Measurements from ENCODE around the gene RGPD8.

The RGPD8 gene

DNA sequence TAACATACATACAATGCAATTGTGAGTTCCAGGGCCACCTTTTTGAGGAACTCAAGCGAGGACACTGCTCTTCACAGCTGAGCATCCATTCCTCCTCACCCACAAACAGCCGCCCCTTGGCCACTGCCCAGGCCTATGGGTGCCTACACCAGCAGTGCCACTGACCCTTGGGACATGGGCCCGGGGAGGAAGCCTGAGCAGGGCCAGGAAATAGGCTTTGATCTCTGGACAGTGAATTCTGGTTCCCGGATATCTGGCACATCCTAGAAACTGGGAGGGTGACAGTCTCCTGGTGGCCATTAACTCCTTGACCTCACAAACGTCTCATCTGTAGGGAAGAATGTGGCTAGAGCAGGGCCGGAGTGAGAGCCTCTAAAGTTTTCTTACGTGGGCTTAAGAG is 43.0 kb upstream of the RGPD8 start:
- no peak overlapping the region for H3K4me3 ChIP-seq (ENCODE audit: low read depth, low read length)
- TF ChIP-seq, protein P1, sequence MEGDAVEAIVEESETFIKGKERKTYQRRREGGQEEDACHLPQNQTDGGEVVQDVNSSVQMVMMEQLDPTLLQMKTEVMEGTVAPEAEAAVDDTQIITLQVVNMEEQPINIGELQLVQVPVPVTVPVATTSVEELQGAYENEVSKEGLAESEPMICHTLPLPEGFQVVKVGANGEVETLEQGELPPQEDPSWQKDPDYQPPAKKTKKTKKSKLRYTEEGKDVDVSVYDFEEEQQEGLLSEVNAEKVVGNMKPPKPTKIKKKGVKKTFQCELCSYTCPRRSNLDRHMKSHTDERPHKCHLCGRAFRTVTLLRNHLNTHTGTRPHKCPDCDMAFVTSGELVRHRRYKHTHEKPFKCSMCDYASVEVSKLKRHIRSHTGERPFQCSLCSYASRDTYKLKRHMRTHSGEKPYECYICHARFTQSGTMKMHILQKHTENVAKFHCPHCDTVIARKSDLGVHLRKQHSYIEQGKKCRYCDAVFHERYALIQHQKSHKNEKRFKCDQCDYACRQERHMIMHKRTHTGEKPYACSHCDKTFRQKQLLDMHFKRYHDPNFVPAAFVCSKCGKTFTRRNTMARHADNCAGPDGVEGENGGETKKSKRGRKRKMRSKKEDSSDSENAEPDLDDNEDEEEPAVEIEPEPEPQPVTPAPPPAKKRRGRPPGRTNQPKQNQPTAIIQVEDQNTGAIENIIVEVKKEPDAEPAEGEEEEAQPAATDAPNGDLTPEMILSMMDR (IDR thresholded peaks at IDR 0.05; ENCODE audit: low read depth, low read length, missing control alignments): no peak
- no peak for DNase-seq (ENCODE audit: low read depth)

DNA sequence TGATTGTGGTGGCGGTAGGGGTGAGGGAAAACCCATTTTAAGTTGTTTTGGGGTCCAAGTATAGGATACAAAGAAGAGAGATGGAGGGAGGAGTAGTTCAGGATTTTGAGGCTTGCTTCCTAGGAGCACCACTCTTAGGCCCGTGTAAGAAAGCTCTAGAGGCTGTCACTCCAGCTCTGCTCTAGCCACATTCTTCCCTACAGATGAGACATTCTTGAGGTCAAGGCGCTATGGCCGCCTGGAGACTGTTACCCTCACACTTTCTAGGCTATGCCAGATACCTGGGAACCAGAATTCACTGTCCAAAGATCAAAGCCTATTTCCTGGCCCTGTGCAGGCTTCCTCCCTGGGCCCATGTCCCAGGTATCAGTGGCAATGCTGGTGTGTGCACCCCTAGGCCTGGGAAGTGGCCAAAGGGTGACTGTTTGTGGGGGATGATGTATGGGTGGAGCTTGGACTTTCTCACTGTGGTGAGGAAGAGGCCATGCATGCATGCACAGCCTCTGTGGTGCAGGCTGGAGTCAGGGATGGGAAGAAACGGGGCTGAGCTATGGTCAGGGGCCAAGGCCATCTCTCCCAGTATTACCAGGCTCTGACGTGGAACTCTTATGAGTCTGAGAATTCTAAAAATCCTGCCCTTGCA is 41.5 kb upstream of the RGPD8 start:
- no peak overlapping the region for H3K4me3 ChIP-seq (ENCODE audit: low read depth, low read length)
- TF ChIP-seq, protein P1 (IDR thresholded peaks at IDR 0.05; ENCODE audit: low read depth, low read length, missing control alignments): no peak
- DNase-seq (ENCODE audit: low read depth): no peak

DNA sequence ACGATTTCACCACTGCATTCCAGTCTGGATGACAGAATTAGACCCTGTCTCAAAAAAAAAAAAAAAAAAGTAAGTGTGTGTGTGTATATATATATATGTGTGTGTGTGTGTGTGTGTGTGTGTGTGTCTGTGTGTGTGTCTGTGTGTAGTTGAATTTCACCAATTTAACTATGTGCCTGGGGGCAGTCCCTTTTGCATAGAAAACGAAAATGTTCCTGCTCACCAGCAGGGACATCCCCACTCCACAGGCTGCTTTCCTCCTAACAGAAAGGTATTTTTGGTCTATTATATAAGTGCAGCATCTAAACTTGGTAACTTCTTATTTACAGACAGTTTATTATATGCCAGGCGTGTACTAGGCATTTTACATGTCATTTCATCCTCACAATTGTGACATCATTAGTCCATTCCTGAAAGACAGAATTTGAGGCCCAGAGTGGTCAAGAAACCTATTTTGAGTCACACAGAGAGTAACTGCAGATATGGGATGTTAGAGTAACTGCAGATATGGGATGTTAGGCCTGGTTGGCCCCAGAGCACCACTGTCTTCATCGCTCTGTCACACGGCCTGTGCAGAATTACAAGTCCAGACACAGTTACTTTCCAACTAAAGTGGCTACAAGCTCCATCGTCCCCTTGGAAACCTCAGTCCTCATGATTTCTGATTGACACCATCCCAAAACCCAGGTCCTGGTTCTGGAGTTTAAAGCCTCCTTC is 39.3 kb upstream of the RGPD8 start:
- DNase-seq (ENCODE audit: low read depth): no peak
- no peak overlapping the region for H3K4me3 ChIP-seq (ENCODE audit: low read depth, low read length)
- TF ChIP-seq, protein P1 (IDR thresholded peaks at IDR 0.05; ENCODE audit: low read depth, low read length, missing control alignments): no peak

DNA sequence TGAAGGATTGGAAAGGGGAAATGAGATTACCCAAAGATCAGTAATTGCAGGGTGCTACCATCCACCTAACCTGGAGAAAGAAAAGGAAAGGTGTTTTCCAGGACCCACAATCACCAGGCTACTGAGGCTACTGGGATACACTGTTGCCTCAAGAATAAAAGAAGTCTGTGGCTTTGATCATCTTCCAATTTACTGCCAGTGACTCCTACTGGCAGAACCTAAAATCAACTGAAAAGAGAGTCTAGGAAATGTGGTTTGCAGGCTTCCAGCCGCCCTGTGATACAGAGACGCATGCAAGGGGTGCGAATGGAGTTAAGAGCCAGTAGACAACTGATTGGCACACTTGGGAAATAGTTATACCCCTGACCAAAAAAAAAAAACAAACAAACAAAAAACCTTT is 31.9 kb upstream of the RGPD8 start:
- no peak for DNase-seq (ENCODE audit: low read depth)
- no peak overlapping the region for H3K4me3 ChIP-seq (ENCODE audit: low read depth, low read length)
- TF ChIP-seq, protein P1 (IDR thresholded peaks at IDR 0.05; ENCODE audit: low read depth, low read length, missing control alignments): no peak

DNA sequence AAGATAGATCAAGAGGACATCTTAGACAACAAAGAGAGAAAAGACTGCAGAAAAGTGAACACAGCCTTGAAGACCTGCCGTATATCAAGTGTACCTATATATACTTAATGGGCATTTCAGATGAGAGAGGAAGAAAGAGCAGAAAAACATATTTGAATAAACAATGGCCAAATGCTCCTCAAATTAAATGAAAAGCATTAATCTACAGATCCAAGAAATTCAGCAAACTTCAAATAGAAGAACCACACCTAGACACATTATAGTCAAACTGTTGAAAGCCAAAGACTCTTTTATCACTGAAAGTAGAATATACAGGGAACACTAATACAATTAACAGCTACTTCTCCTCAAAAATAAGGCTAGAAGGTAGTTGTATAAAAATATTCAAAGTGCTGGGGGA is 29.8 kb upstream of the RGPD8 start:
- DNase-seq (ENCODE audit: low read depth): no peak
- H3K4me3 ChIP-seq (ENCODE audit: low read depth, low read length): no peak overlapping the region
- TF ChIP-seq, protein P1 (IDR thresholded peaks at IDR 0.05; ENCODE audit: low read depth, low read length, missing control alignments): no peak

DNA sequence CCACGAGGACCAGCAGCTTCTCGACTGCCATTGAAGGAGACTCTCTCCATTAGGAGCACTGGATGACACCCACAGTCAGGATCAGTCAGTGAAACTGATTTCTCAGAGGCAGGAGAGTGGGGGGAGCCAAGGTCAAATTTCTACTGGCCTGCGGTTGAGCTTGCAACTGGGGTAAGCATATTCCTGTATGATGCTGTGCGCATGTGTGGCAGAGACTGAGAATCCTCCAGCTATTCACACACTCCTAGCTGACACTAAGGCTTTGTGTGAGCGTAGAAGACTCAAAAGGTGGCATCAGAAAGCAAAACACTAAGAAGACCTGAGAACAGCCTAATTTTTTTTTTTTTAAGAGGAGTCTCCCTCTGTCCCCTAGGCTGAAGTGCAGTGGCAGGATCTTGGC is 28.7 kb upstream of the RGPD8 start:
- no peak overlapping the region for H3K4me3 ChIP-seq (ENCODE audit: low read depth, low read length)
- TF ChIP-seq, protein P1 (IDR thresholded peaks at IDR 0.05; ENCODE audit: low read depth, low read length, missing control alignments): no peak
- DNase-seq (ENCODE audit: low read depth): no peak

DNA sequence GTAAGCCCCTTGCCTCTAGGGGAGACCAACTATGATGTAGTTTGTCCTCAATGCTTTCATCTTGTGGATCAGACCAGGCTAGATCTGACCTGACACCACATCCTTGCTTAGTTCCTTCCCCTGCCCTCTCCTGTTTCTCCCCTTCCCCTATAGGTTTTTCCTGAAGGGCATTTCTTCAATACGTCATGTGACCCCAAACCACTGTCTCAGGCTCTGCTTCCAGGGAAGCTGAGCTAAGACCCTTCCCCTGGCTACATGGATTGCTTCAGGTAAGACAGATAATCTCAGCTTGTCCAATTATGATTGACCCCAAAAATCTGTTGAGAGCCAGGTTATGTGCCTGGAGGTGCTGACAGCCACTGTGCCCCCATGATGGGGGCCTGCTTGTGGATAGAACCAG is 25.9 kb upstream of the RGPD8 start:
- no peak for DNase-seq (ENCODE audit: low read depth)
- TF ChIP-seq, protein P1 (IDR thresholded peaks at IDR 0.05; ENCODE audit: low read depth, low read length, missing control alignments): no peak
- no peak overlapping the region for H3K4me3 ChIP-seq (ENCODE audit: low read depth, low read length)

Data from GM12864 (cell line).